PC-3 (cell line): Measurements from ENCODE around the gene C12orf50. TPM values are rescaled to one million over a fixed set of nuclear protein-coding genes. Genes with fewer than 3 reads are reported as not detected.

ENCODE experiments used
- ATAC-seq: fragments of 200-7000 bp; cut with Tn5 transposase; 2 replicates; pipeline ENCODE4 v1.9.1; 2020; ENCODE audit warnings: mild to moderate bottlenecking, moderate library complexity
- BruUV-seq: library from RNA; stranded (reverse); fragments of 400-500 nt; replicated peaks from 2 replicates; lab custom pipeline; 2021; lab: Mats Ljungman, UMichigan
- CTCF ChIA-PET: fragments of 300-600 bp; sonication (Branson Sonifier 250); formaldehyde crosslinking; loops from one replicate; lab custom pipeline; 2022; ENCODE audit warnings: antibody characterized with exemption; lab: Charles Lee
- POLR2A ChIA-PET: fragments of 300-600 bp; sonication (Branson Sonifier 250); formaldehyde crosslinking; loops from one replicate; lab custom pipeline; 2022; ENCODE audit warnings: antibody characterized with exemption; ENCODE audit not compliant: unreplicated experiment; lab: Charles Lee
- DNase-seq: peaks from one replicate; pipeline ENCODE4 v3.0.0-alpha.2; 2015
- H2AFZ ChIP-seq: fragments of 300-600 bp; sonication (generic); 2 replicates; pipeline ENCODE4 v1.6.0; 2016; ENCODE audit warnings: antibody characterized with exemption, low read length
- H3F3A ChIP-seq: fragments of 300-600 bp; sonication (generic); one replicate; pipeline ENCODE4 v1.6.0; 2017; ENCODE audit warnings: antibody characterized with exemption, low read length, control low read depth, mild to moderate bottlenecking; ENCODE audit not compliant: unreplicated experiment
- H3K27ac ChIP-seq: fragments of 300-600 bp; sonication (generic); 2 replicates; pipeline ENCODE4 v1.5.1; 2016; ENCODE audit warnings: mild to moderate bottlenecking, low read length
- H3K27me3 ChIP-seq: fragments of 300-600 bp; sonication (generic); 2 replicates; pipeline ENCODE4 v1.6.1; 2016; ENCODE audit warnings: low read length, mixed read lengths
- H3K36me3 ChIP-seq: fragments of 300-600 bp; sonication (generic); 2 replicates; pipeline ENCODE4 v1.6.1; 2016; ENCODE audit warnings: low read depth, mixed run types, low read length, mixed read lengths
- H3K4me1 ChIP-seq: fragments of 300-600 bp; sonication (generic); 2 replicates; pipeline ENCODE4 v1.5.1; 2016; ENCODE audit warnings: low read length; ENCODE audit not compliant: insufficient read depth
- H3K4me2 ChIP-seq: fragments of 300-600 bp; sonication (generic); 2 replicates; pipeline ENCODE4 v1.6.0; 2016; ENCODE audit warnings: low read length
- H3K4me3 ChIP-seq: fragments of 300-600 bp; sonication (generic); 2 replicates; pipeline ENCODE4 v1.5.1; 2016; ENCODE audit warnings: mild to moderate bottlenecking, low read length, mixed read lengths
- H3K79me2 ChIP-seq: fragments of 300-600 bp; sonication (generic); 2 replicates; pipeline ENCODE4 v1.6.1; 2017; ENCODE audit warnings: low read length, mixed read lengths
- H3K9ac ChIP-seq: fragments of 300-600 bp; sonication (generic); 2 replicates; pipeline ENCODE4 v1.6.0; 2016; ENCODE audit warnings: mild to moderate bottlenecking, low read length
- H3K9me2 ChIP-seq: fragments of 300-600 bp; sonication (generic); replicated peaks from 2 replicates; pipeline ENCODE4 v1.6.1; 2016; ENCODE audit warnings: mixed run types, low read length, mixed read lengths
- H3K9me3 ChIP-seq: fragments of 300-600 bp; sonication (generic); 2 replicates; pipeline ENCODE4 v1.6.1; 2016; ENCODE audit warnings: low read length, mixed read lengths
- H4K20me1 ChIP-seq: fragments of 300-600 bp; sonication (generic); 2 replicates; pipeline ENCODE4 v1.6.1; 2016; ENCODE audit warnings: low read length, mixed read lengths
- CTCF ChIP-seq: fragments of 300-600 bp; sonication (generic); conservative IDR thresholded peaks from 2 replicates; pipeline ENCODE4 v1.5.1; 2017; ENCODE audit warnings: antibody characterized with exemption, low read depth, mild to moderate bottlenecking, low read length
- EZH2 ChIP-seq: fragments of 300-600 bp; sonication (generic); IDR thresholded peaks from one replicate; pipeline ENCODE4 v1.6.1; 2017; ENCODE audit warnings: antibody characterized with exemption, mild to moderate bottlenecking, low read length; ENCODE audit not compliant: unreplicated experiment
- EZH2phosphoT487 ChIP-seq: fragments of 300-600 bp; sonication (generic); IDR thresholded peaks from 2 replicates; pipeline ENCODE4 v1.6.1; 2018; ENCODE audit warnings: mild to moderate bottlenecking, antibody characterized with exemption, low read length, borderline replicate concordance
- intact Hi-C: fragments of 100-400 bp; cut with micrococcal nuclease; formaldehyde crosslinking; loops from 2 replicates; pipeline ENCODE4 v1.9.0; 2023
- total RNA-seq: library from RNA; depleted of rRNA; stranded (reverse); fragments of >200 nt; gene quantifications from 2 replicates; pipeline ENCODE4 v1.2.3, GENCODE V29; 2014

C12orf50 gene
- total RNA-seq, 1 experiment from 2014 or later, result not detected

DNA sequence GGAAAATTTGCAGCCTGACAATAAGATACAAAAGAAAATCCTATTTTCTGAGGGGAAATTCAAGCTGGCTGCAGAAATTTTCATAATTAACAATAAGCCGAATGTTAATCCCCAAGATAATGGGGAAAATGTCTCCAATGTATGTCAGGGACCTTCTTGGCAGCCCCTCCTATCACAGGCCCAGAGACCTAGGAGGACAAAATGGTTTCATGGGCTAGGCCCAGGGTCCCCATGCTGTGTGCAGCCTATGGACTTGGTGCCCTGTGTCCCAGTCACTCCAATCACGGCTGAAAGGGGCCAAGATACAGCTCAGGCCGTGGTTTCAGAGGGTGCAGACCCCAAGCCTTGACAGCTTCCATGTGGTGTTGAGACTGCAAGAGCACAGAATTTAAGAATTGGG is 11.2 kb downstream of the C12orf50 start:
- Histone ChIP-seq H3K27ac (no peak overlapping the region), H3K9ac (no peak overlapping the region), H3K79me2 (no peaks in the 10 kb centered on the region), H3K4me2 (no peak overlapping the region), H3K9me3 (peaks cover 8% of the 10 kb centered on the region; the same call in 1 of the 2 replicates), H3F3A (no peaks in the 10 kb centered on the region), H4K20me1 (no peaks in the 10 kb centered on the region), H2AFZ (no peak overlapping the region), H3K4me1 (no peaks in the 10 kb centered on the region), H3K4me3 (no peak overlapping the region), H3K36me3 (no peaks in the 10 kb centered on the region), H3K27me3 (no peaks in the 10 kb centered on the region), H3K9me2 (no peaks in the 10 kb centered on the region)
- DNase-seq (no peak), ATAC-seq (no peak)
- ChIA-PET CTCF (no interaction called here), POLR2A (no interaction called here)
- intact Hi-C loops, result no loop called here
- BruUV-seq, result no TSS peak
- TF ChIP-seq EZH2phosphoT487 (no peak), CTCF (no peak), EZH2 (no peak)

DNA sequence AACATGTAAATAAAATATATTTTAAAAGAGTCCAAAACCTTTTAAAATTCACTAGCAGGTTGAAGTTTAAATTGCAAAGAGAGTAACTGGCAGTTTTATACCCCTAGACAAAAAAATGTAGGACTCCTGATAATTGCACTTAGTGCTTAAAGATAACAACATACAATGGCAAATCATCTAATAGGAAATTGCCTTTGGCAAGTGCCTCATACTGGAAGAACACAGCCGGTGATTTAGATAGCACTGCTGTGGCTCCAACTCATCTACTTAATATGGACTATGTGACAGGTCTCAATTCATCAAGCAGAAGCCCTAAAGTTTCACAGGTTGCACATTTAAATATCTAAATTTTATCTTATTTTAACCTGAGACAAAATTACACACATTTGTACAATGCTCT is 13.4 kb downstream of the C12orf50 start:
- POLR2A ChIA-PET, result no interaction called here
- no peak for TF ChIP-seq EZH2phosphoT487
- no peak for TF ChIP-seq CTCF
- TF ChIP-seq EZH2, result no peak
- Histone ChIP-seq H3K9me2 (no peaks in the 10 kb centered on the region), H3K79me2 (no peaks in the 10 kb centered on the region), H3K9me3 (peaks cover 8% of the 10 kb centered on the region; the same call in 1 of the 2 replicates), H3K9ac (no peak overlapping the region), H4K20me1 (no peaks in the 10 kb centered on the region), H2AFZ (no peak overlapping the region), H3K4me3 (no peak overlapping the region), H3K4me1 (no peaks in the 10 kb centered on the region), H3K27me3 (no peaks in the 10 kb centered on the region), H3K36me3 (no peaks in the 10 kb centered on the region), H3K27ac (no peak overlapping the region), H3F3A (no peaks in the 10 kb centered on the region), H3K4me2 (no peak overlapping the region)
- CTCF ChIA-PET, result no interaction called here
- intact Hi-C loops, result no loop called here
- ATAC-seq (no peak), DNase-seq (no peak)
- no TSS peak for BruUV-seq

DNA sequence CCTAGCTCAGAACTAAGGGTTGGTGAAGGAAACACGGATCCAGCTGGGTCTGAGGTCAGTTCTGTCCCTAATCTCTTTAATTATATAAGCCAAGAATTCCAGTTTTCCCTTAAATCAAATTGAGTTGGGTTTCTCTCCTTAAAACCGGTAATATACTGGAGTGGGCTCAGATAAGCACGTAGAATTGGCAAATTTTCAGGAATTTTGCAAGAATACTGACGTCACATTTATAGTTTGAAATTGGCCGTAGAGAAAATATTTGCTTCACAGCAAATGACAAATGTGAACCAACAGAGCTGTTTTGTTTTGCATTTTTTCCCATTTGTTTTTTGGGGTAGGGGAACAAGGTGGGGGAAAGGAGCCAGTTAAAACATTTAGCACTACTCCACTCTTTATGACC is 17.4 kb downstream of the C12orf50 start:
- no peak overlapping the region for H3K9ac ChIP-seq

More for the DNA sequence above, 17.4 kb downstream of the C12orf50 start:
- no peak overlapping the region for H3K4me3 ChIP-seq
- no peaks in the 10 kb centered on the region for H3K36me3 ChIP-seq
- intact Hi-C loops, result no loop called here
- no TSS peak for BruUV-seq
- H2AFZ ChIP-seq, result no peak overlapping the region
- H3K9me2 ChIP-seq, result no peaks in the 10 kb centered on the region
- no peak for TF ChIP-seq CTCF
- H3K27me3 ChIP-seq, result no peaks in the 10 kb centered on the region
- ATAC-seq, result no peak
- no peaks in the 10 kb centered on the region for H3F3A ChIP-seq
- H4K20me1 ChIP-seq, result no peaks in the 10 kb centered on the region
- no peaks in the 10 kb centered on the region for H3K4me1 ChIP-seq
- no peak overlapping the region for H3K4me2 ChIP-seq
- no peak overlapping the region for H3K27ac ChIP-seq
- H3K9me3 ChIP-seq, result no peaks in the 10 kb centered on the region
- H3K79me2 ChIP-seq, result no peaks in the 10 kb centered on the region
- CTCF ChIA-PET, result no interaction called here
- DNase-seq, result no peak
- POLR2A ChIA-PET, result no interaction called here
